ENCODE measurements around the gene SMYD3. TPM values are rescaled to one million over a fixed set of nuclear protein-coding genes. Genes with fewer than 3 reads are reported as not detected.

SMYD3 gene
- total and polyA plus RNA-seq, 11 donors, result 6.3 to 12.1 (median 9.5) TPM

GRCh38 chr1:246534114-246534513 is 27.0 kb upstream of the SMYD3 start:
- no peak for DNase-seq
- no peak for TF ChIP-seq POLR2A (IDR thresholded peaks at IDR 0.05)
- TF ChIP-seq, protein P1, sequence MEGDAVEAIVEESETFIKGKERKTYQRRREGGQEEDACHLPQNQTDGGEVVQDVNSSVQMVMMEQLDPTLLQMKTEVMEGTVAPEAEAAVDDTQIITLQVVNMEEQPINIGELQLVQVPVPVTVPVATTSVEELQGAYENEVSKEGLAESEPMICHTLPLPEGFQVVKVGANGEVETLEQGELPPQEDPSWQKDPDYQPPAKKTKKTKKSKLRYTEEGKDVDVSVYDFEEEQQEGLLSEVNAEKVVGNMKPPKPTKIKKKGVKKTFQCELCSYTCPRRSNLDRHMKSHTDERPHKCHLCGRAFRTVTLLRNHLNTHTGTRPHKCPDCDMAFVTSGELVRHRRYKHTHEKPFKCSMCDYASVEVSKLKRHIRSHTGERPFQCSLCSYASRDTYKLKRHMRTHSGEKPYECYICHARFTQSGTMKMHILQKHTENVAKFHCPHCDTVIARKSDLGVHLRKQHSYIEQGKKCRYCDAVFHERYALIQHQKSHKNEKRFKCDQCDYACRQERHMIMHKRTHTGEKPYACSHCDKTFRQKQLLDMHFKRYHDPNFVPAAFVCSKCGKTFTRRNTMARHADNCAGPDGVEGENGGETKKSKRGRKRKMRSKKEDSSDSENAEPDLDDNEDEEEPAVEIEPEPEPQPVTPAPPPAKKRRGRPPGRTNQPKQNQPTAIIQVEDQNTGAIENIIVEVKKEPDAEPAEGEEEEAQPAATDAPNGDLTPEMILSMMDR (IDR thresholded peaks at IDR 0.05), result no peak
- intact Hi-C loops (cut with DNase I), result no loop called here

GRCh38 chr1:246533371-246533905 is 26.4 kb upstream of the SMYD3 start:
- no peaks in the 10 kb centered on the region for H3K27me3 ChIP-seq
- ATAC-seq (no peak), DNase-seq (no peak)
- no peaks in the 10 kb centered on the region for H3K4me1 ChIP-seq
- H3K9me3 ChIP-seq, result peaks cover 0 to 23% (median 2%) of the 10 kb centered on the region in 12 donors
- 87 to 100% (median 90%) methylated on average over 2 of the region's 2 CpGs for WGBS, 4 donors
- H3K4me3 ChIP-seq, result no peak overlapping the region
- no peaks in the 10 kb centered on the region for H3K36me3 ChIP-seq
- H3K27ac ChIP-seq, result no peak overlapping the region
- no peak for TF ChIP-seq POLR2A (IDR thresholded peaks at IDR 0.05)
- TF ChIP-seq, protein P1 (IDR thresholded peaks at IDR 0.05), result no peak
- intact Hi-C loops (cut with DNase I), result no loop called here

More at GRCh38 chr1:246534114-246534513, 27.0 kb upstream of the SMYD3 start:
- H3K27ac ChIP-seq, result no peak overlapping the region
- ATAC-seq, result no peak
- WGBS, 4 donors, result 76 to 92% (median 80%) methylated on average over 1 of the region's 1 CpG
- H3K9me3 ChIP-seq, result peaks cover 0 to 23% (median 2%) of the 10 kb centered on the region in 12 donors
- peaks cover 0 to 4% (median 0%) of the 10 kb centered on the region in 9 donors for H3K36me3 ChIP-seq
- H3K27me3 ChIP-seq, result no peaks in the 10 kb centered on the region
- H3K4me1 ChIP-seq, result no peaks in the 10 kb centered on the region
- H3K4me3 ChIP-seq, result no peak overlapping the region

DNA sequence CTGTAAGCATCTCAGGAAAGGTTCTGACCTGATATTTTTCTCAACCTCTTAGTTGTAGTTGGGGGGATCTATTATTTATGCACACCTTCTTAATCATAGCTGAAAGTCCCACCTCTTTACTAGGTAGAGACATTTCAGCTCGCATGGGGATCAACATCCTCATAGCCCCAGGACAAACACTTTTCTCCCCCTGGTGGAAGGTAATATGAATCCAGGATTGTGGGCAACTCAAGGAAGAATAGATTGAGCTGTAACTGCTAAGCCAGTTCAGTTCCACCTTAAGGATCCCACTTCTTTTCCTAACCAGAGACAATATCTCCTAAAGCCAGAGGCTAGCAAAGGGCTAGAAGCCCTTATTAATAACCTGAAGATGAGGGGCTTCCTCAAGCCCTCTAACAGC is 25.4 kb upstream of the SMYD3 start:
- WGBS, 4 donors, result 41 to 88% (median 58%) methylated on average over 1 of the region's 1 CpG
- no peak overlapping the region for H3K4me3 ChIP-seq
- no peaks in the 10 kb centered on the region for H3K36me3 ChIP-seq
- ATAC-seq (no peak), DNase-seq (no peak)
- H3K9me3 ChIP-seq, result peaks cover 0 to 23% (median 2%) of the 10 kb centered on the region in 12 donors
- intact Hi-C loops (cut with DNase I), result no loop called here
- no peaks in the 10 kb centered on the region for H3K27me3 ChIP-seq
- no peak for TF ChIP-seq POLR2A (IDR thresholded peaks at IDR 0.05)
- TF ChIP-seq, protein P1 (IDR thresholded peaks at IDR 0.05), result no peak
- H3K27ac ChIP-seq, result no peak overlapping the region
- H3K4me1 ChIP-seq, result no peaks in the 10 kb centered on the region

GRCh38 chr1:246530482-246530881 is 23.4 kb upstream of the SMYD3 start:
- no peak for ATAC-seq
- WGBS, 4 donors, result 50 to 75% (median 63%) methylated on average over 2 of the region's 2 CpGs
- intact Hi-C loops (cut with DNase I), result no loop called here

More at GRCh38 chr1:246530482-246530881, 23.4 kb upstream of the SMYD3 start:
- TF ChIP-seq, protein P1 (IDR thresholded peaks at IDR 0.05), result no peak
- no peak for TF ChIP-seq POLR2A (IDR thresholded peaks at IDR 0.05)
- no peak overlapping the region for H3K27ac ChIP-seq
- H3K4me3 ChIP-seq, result no peak overlapping the region
- no peak for DNase-seq
- no peaks in the 10 kb centered on the region for H3K27me3 ChIP-seq
- H3K36me3 ChIP-seq, result no peaks in the 10 kb centered on the region
- H3K9me3 ChIP-seq, result peaks cover 0 to 23% (median 2%) of the 10 kb centered on the region in 12 donors
- no peaks in the 10 kb centered on the region for H3K4me1 ChIP-seq

Data from heart left ventricle (tissue), 16 donors.